ENCODE measurements around the gene SPACA1. TPM values are rescaled to one million over a fixed set of nuclear protein-coding genes. Genes with fewer than 3 reads are reported as not detected.
"Not testable (repeated sequence)": the region's sequence is repeated elsewhere in the genome, so short reads cannot be mapped to it uniquely, and the experiment has no call there.

SPACA1 gene, protein sequence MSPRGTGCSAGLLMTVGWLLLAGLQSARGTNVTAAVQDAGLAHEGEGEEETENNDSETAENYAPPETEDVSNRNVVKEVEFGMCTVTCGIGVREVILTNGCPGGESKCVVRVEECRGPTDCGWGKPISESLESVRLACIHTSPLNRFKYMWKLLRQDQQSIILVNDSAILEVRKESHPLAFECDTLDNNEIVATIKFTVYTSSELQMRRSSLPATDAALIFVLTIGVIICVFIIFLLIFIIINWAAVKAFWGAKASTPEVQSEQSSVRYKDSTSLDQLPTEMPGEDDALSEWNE
- total RNA-seq: not detected
- not detected for polyA plus RNA-seq

DNA sequence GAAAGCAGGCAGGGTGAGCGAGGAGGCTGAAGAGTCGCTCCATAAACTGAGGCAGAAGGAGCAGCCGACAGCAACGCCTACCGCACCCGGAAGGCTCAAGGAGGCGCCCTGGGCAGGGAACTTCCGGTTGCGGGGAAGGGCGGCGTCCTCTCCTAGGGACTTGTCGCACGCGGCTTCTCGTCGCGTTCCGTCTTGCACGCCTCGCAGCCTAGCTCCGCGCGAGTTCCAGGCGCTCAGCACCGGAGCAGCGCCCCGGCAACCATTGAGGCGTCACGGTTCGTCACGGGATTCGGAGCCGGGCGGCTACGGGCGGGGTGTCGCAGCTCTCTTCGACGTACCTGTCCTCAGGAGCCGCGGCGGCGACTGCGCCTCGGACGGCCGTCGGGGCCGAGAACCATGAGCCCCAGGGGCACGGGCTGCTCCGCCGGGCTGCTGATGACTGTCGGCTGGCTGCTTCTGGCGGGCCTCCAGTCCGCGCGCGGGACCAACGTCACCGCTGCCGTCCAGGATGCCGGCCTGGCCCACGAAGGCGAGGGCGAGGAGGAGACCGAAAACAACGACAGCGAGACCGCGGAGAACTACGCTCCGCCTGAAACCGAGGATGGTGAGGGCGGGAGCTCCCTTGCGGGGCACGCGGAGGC lies at the start of gene SPACA1:
Gene SPACA1, plus strand, starts transcription at position 332 of the 641 bp plus-strand sequence. Its CDS starts 65 bp downstream, at position 397.
- Histone ChIP-seq H3K4me3 (no peak within 1 kb of the TSS), H3K9me3 (no peaks in the 10 kb centered on the region), H3K27me3 (no peaks in the 10 kb centered on the region), H3K36me3 (no peaks in the 10 kb centered on the region), H3K4me1 (no peaks in the 10 kb centered on the region), H3K27ac (no peak within 1 kb of the TSS)
- TF ChIP-seq POLR2A (IDR thresholded peaks at IDR 0.05) (no peak), EP300 (IDR thresholded peaks at IDR 0.05) (no peak), POLR2AphosphoS5 (IDR thresholded peaks at IDR 0.05) (no peak)
- TF ChIP-seq, protein P1, sequence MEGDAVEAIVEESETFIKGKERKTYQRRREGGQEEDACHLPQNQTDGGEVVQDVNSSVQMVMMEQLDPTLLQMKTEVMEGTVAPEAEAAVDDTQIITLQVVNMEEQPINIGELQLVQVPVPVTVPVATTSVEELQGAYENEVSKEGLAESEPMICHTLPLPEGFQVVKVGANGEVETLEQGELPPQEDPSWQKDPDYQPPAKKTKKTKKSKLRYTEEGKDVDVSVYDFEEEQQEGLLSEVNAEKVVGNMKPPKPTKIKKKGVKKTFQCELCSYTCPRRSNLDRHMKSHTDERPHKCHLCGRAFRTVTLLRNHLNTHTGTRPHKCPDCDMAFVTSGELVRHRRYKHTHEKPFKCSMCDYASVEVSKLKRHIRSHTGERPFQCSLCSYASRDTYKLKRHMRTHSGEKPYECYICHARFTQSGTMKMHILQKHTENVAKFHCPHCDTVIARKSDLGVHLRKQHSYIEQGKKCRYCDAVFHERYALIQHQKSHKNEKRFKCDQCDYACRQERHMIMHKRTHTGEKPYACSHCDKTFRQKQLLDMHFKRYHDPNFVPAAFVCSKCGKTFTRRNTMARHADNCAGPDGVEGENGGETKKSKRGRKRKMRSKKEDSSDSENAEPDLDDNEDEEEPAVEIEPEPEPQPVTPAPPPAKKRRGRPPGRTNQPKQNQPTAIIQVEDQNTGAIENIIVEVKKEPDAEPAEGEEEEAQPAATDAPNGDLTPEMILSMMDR (IDR thresholded peaks at IDR 0.05): no peak
- intact Hi-C loops (cut with DNase I): no loop called here
- 71 to 90% methylated on average over 77 of the region's 77 CpGs for WGBS, 2 donors
- DNase-seq: no peak

DNA sequence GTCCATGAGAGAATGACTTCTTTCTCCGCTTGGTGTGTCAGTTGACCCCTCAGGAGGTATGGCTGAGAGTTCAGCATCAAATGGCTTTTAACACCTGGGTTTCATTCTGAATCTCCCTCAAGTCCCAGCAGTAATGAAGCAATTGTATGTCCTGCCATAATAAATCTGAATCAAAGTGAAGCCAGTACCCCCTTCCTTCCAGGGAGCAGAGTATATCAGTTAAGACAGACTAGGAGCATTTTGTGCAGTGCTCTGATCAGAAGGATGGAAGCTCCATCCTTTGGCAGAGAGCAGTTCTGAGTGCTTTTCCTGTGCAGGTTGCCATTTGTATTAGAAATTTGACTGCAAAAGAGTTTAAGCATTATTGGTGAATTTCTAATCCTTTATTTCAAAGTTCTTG lies 46.9 kb upstream of the SPACA1 start:
- no peak for DNase-seq
- H3K27ac ChIP-seq: no peak overlapping the region
- H3K36me3 ChIP-seq: no peaks in the 10 kb centered on the region
- H3K4me1 ChIP-seq: no peaks in the 10 kb centered on the region
- no peak overlapping the region for H3K4me3 ChIP-seq
- no peaks in the 10 kb centered on the region for H3K27me3 ChIP-seq
- intact Hi-C loops (cut with DNase I): no loop called here
- no peak for TF ChIP-seq EP300 (IDR thresholded peaks at IDR 0.05)
- 45 to 95% methylated on average over 1 of the region's 1 CpG for WGBS, 2 donors
- H3K9me3 ChIP-seq: no peaks in the 10 kb centered on the region

DNA sequence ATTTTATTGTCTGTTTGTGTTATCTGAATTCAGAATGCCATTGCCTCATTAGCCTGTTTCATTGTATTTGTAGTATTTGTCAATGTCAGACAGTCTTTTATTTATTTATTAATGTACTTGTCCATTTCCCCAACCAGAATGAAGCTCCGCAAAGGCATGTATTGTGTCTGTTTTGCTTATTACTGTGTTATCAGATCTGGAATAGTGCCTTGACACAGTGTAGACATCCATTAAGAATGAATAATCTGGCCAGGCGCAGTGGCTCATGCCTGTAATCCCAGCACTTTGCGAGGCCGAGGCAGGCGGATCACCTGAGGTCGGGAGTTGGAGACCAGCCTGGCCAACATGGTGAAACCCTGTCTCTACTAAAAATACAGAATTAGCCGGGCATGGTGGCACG lies 46.4 kb upstream of the SPACA1 start:
- H3K4me1 ChIP-seq; H3K4me3 ChIP-seq; H3K27me3 ChIP-seq; H3K36me3 ChIP-seq; intact Hi-C loops (cut with DNase I); H3K9me3 ChIP-seq; H3K27ac ChIP-seq; DNase-seq: not testable (repeated sequence)
- 94 to 95% methylated on average over 8 of the region's 8 CpGs for WGBS, 2 donors

DNA sequence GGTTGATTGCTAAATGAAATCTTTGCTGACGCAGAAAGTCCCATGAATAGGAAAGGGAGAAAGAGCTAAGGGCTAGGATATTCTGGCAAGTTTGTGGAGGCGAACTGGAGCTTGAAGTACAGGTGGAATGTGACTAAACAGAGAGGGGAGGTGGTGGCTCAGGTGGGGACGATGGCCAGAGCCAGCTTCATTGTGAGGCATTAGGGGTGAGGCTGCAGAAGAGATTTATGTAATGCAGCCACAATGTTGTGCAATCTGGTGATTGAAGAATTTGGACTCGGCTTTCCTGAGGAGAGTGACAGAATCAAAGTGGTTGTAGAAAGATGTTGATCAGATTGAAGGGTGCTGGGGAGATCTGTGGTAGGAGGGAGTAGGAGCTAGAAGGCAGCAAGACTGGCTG lies 42.9 kb upstream of the SPACA1 start:
- Histone ChIP-seq H3K27me3 (no peaks in the 10 kb centered on the region), H3K36me3 (no peaks in the 10 kb centered on the region), H3K27ac (no peak overlapping the region), H3K4me3 (no peak overlapping the region), H3K4me1 (no peaks in the 10 kb centered on the region), H3K9me3 (no peaks in the 10 kb centered on the region)
- WGBS, 2 donors: 71 to 84% methylated on average over 4 of the region's 4 CpGs
- no peak for DNase-seq
- TF ChIP-seq POLR2AphosphoS5 (IDR thresholded peaks at IDR 0.05): no peak
- TF ChIP-seq, protein P1 (IDR thresholded peaks at IDR 0.05): no peak
- intact Hi-C loops (cut with DNase I): no loop called here

DNA sequence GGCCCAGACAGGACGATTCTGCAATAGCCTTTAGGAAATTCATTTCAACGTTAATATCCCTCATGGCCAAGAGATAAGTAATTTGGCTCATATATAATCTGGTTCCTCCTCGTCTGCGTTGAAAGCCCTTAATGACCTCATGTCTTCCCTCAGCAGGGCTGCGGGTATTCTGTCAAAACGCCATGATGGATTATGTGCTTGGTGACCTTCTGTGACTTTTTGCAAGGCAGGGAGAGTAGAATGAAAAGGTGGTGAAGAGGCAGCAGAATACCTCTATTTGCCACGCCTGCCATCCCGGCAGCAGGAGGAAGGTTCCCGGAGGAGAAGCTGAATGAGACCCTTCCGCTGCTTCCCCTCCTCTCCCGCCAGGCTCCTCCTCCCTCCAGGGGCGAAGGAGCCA lies 41.1 kb upstream of the SPACA1 start:
- no peak for DNase-seq
- WGBS, 2 donors: 83 to 91% methylated on average over 12 of the region's 12 CpGs
- H3K27ac ChIP-seq: no peak overlapping the region
- no peaks in the 10 kb centered on the region for H3K36me3 ChIP-seq
- H3K4me3 ChIP-seq: no peak overlapping the region
- intact Hi-C loops (cut with DNase I): no loop called here
- no peaks in the 10 kb centered on the region for H3K4me1 ChIP-seq
- no peaks in the 10 kb centered on the region for H3K9me3 ChIP-seq
- H3K27me3 ChIP-seq: no peaks in the 10 kb centered on the region
- TF ChIP-seq, protein P1 (IDR thresholded peaks at IDR 0.05): no peak
- TF ChIP-seq EP300 (IDR thresholded peaks at IDR 0.05): no peak
- TF ChIP-seq POLR2AphosphoS5 (IDR thresholded peaks at IDR 0.05): no peak
- no peak for TF ChIP-seq POLR2A (IDR thresholded peaks at IDR 0.05)

DNA sequence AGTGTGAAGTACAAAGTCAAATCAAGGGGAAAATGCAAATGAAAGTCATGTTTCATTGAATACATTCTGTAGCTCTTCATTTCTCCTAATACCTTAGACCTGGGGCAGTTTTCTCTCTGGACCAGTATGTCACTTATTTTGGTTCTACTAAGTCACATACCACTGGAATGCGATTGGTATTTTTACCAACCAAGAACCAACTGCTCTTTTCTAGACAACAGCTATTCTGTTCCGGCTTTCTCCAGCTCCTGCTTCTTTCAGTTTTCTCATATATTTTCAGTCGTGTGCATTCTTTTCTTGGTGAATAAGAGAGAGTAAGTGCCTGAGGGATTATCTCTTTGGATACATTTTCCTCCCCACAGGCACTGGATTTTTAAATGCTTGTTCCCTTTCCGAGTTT lies 39.2 kb upstream of the SPACA1 start:
- no peak for DNase-seq
- no peaks in the 10 kb centered on the region for H3K4me1 ChIP-seq
- H3K27me3 ChIP-seq: no peaks in the 10 kb centered on the region
- H3K27ac ChIP-seq: no peak overlapping the region
- intact Hi-C loops (cut with DNase I): no loop called here
- WGBS, 2 donors: 10 to 41% methylated on average over 4 of the region's 4 CpGs
- no peak for TF ChIP-seq POLR2A (IDR thresholded peaks at IDR 0.05)
- TF ChIP-seq EP300 (IDR thresholded peaks at IDR 0.05): no peak
- no peak for TF ChIP-seq POLR2AphosphoS5 (IDR thresholded peaks at IDR 0.05)
- TF ChIP-seq, protein P1 (IDR thresholded peaks at IDR 0.05): no peak
- no peaks in the 10 kb centered on the region for H3K36me3 ChIP-seq
- no peaks in the 10 kb centered on the region for H3K9me3 ChIP-seq
- H3K4me3 ChIP-seq: no peak overlapping the region

Data from sigmoid colon (tissue), 7 donors.